IPS DF 6.9 (cell line): Measurements from ENCODE around the gene PCDH8.

Experiments
- DNase-seq: peaks from one replicate; pipeline ENCODE4 v3.0.0-alpha.2; 2013; ENCODE audit warnings: low read depth, low spot score
- H3K27ac ChIP-seq: one replicate; pipeline ENCODE4 v1.5.1; 2013; ENCODE audit warnings: low read length, control low read depth
- H3K27me3 ChIP-seq: 2 replicates; pipeline ENCODE4 v1.6.1; 2013; ENCODE audit warnings: mild to moderate bottlenecking, low read length; ENCODE audit not compliant: control insufficient read depth, insufficient read depth
- H3K36me3 ChIP-seq: 2 replicates; pipeline ENCODE4 v1.6.1; 2013; ENCODE audit warnings: low read length; ENCODE audit not compliant: control insufficient read depth, insufficient read depth
- H3K4me1 ChIP-seq: 2 replicates; pipeline ENCODE4 v1.6.1; 2013; ENCODE audit warnings: low read length; ENCODE audit not compliant: control insufficient read depth, insufficient read depth
- H3K4me3 ChIP-seq: 2 replicates; pipeline ENCODE4 v1.5.1; 2013; ENCODE audit warnings: mild to moderate bottlenecking, low read length
- H3K9me3 ChIP-seq: 2 replicates; pipeline ENCODE4 v1.6.1; 2013; ENCODE audit warnings: low read length, inconsistent platforms; ENCODE audit not compliant: control insufficient read depth, insufficient read depth
- WGBS: extraction: QIAGEN DNeasy Blood & Tissue Kit; methylation state at CpG from one replicate; pipeline ENCODE4 v1.1.7; 2013; ENCODE audit warnings: mixed read lengths, missing lambda C conversion rate; ENCODE audit not compliant: insufficient read length, insufficient coverage; 5-methylcytosine and 5-hydroxymethylcytosine counted together

Gene PCDH8

GRCh38 chr13:52798770-52799430 lies 49.5 kb downstream of the PCDH8 start:
- WGBS: no CpG with 5 or more reads among the region's 1 CpG
- no peaks in the 10 kb centered on the region for H3K27me3 ChIP-seq

GRCh38 chr13:52797176-52797575 lies 51.3 kb downstream of the PCDH8 start:
- DNase-seq: no peak
- no peak overlapping the region for H3K4me3 ChIP-seq
- H3K36me3 ChIP-seq: no peaks in the 10 kb centered on the region
- no peak overlapping the region for H3K27ac ChIP-seq
- no peaks in the 10 kb centered on the region for H3K9me3 ChIP-seq
- no peaks in the 10 kb centered on the region for H3K27me3 ChIP-seq
- no CpG with 5 or more reads among the region's 2 CpGs for WGBS
- H3K4me1 ChIP-seq: no peaks in the 10 kb centered on the region

More at GRCh38 chr13:52798770-52799430, 49.5 kb downstream of the PCDH8 start:
- Histone ChIP-seq H3K27ac (no peak overlapping the region), H3K36me3 (no peaks in the 10 kb centered on the region), H3K4me1 (no peaks in the 10 kb centered on the region), H3K4me3 (no peak overlapping the region), H3K9me3 (no peaks in the 10 kb centered on the region)
- no peak for DNase-seq

GRCh38 chr13:52794589-52794988 lies 53.9 kb downstream of the PCDH8 start:
- Histone ChIP-seq H3K4me1 (no peaks in the 10 kb centered on the region), H3K9me3 (no peaks in the 10 kb centered on the region), H3K4me3 (no peak overlapping the region), H3K27ac (no peak overlapping the region), H3K27me3 (no peaks in the 10 kb centered on the region), H3K36me3 (no peaks in the 10 kb centered on the region)
- WGBS: no CpG with 5 or more reads among the region's 7 CpGs
- DNase-seq: no peak

- Histone ChIP-seq H3K4me1 (no peaks in the 10 kb centered on the region), H3K27ac (no peak overlapping the region), H3K9me3 (no peaks in the 10 kb centered on the region), H3K4me3 (no peak overlapping the region), H3K27me3 (no peaks in the 10 kb centered on the region), H3K36me3 (no peaks in the 10 kb centered on the region)
- no peak for DNase-seq
- no CpG with 5 or more reads among the region's 7 CpGs for WGBS
Observed at GRCh38 chr13:52793515-52794061, 54.9 kb downstream of the PCDH8 start.
